CD4-positive, alpha-beta T cell treated with Interleukin-17A for 4 hours (primary cell): ENCODE results near the gene MEA1.

Experiments used
- DNase-seq: peaks from one replicate; pipeline ENCODE4 v3.0.0-alpha.2; 2020; ENCODE audit warnings: mixed read lengths

Gene MEA1

DNA sequence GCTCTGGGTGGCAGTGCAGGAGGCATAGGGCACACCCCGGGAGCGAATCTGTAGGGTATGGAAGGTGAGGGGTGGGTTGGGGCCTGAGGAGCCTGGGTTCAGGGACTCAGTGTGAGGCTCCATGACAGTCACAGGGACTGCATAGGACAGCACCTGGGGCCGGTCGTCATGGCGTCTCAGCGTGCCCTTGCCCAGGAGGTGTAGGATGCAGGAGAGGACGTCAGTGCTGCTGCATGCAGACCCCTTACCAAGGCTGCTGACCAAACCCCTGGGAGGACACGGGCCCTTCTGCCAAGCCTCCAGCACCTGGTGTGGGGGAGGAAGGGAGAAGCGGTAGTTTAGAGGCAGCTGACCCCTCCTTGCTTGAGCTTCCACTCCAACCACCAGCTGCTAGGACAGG is 24.0 kb upstream of the MEA1 start:
- no peak for DNase-seq

DNA sequence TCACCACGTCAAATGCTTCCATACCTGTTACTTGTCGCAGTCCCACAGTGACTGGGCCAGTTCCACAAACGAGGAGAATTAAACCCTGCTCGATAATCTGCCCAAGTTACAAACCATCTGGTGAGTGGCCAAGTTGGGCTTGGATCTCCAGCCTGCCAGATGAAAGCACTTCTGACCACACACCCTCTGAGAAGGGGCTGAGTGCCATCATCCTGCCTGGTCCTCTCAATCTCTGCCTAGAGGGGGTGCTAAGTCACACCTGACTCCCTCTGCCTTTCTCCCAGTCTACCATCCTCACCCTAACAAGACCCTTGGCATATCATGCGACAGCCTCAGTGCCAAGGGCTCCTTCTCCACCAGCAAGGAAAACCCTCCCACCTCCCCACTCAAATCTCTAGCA is 23.5 kb upstream of the MEA1 start:
- no peak for DNase-seq

DNA sequence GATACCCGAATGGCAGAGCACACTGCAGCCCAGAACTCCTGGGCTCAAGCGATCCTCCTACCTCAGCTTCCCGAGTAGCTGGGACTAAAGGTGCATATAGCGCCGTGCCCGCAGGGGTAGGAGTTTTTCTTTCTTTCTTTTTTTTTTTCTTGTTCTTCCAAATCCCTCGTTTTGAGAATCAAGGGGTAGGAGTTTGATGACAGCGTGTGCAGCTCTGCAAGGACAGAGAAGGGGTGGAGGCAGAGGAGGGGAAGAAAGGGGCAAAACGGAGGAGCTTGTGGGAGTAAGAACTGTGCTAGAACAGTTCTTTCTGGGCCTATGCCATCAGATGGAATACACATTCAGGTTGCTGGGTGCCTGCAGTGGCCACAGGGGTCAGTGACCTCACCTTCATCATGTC is 23.0 kb upstream of the MEA1 start:
- no peak for DNase-seq

DNA sequence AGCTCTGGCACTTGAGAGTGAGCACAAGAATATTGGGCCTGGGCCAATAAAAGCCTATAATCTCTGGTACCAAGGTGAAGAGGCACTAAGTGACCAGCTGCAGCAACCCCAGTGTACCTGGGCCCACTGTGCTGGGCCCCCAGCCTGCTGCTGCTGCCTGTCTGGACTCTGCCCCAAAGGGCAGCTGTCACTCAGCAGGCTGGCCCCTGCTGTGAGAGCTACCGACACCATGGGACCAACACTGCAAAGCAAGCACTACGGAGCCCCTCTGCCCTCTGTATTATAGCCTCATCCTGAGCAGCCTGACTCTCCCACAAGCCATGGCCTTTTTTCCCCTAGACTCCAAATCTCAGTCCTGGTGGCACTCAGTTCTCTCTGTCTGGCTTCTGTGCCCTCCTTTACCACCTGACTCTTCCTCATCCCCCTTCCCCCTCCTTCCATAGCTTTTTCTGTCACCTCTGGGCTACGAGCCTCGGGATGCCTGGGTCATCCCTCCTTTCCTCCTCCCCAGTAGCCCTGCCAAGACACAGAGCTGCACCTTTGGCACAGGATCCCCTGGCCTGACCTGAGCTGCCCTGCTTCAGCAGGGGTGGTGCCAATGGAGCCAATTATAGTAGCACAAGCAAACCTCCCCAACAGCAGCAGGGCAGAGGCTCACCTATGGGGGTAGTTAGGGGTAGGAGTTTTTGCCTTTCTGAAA is 21.9 kb upstream of the MEA1 start:
- DNase-seq: no peak

- no peak for DNase-seq
These were observed 20.4 kb upstream of the MEA1 start for GRCh38 chr6:43034190-43034525.

- no peak for DNase-seq
These were observed 19.9 kb upstream of the MEA1 start for GRCh38 chr6:43033496-43034189.

- DNase-seq: no peak
These were observed 18.6 kb upstream of the MEA1 start for GRCh38 chr6:43032326-43032725.

DNA sequence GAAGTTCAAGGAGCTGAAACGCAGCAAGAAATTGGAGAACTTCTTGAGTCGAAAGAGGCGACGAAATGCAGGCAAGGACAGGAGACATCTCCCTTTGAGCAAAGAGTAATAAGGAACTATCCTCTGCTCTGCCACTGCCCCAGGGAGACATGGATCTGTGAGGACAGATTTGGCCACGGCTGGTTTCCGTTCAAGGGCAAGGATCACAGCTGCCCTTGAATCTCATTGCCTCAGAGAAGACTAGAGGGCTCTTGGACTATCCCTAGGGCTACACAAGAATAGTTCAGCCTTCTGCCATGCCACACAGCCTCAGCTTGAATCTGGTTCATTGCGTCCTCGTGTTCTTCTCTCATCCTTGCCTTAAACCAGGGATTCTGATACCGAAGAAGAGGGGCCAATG is 15.4 kb upstream of the MEA1 start:
- no peak for DNase-seq

DNA sequence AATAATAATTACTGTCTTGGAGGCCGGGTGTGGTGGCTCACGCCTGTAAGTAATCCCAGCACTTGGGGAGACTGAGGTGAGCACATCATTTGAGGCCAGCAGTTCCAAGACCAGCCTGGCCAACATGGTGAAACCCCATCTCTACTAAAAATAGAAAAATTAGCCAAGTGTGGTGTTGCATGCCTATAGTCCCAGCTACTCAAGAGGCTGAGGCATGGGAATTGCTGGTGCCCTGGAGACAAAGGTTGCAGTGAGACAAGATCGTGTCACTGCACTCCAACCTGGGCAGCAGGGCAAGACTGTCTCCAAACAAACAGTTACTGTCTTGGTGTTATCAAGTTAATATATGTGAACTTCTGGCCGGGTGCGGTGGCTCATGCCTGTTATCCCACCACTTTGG is 12.6 kb upstream of the MEA1 start:
- no peak for DNase-seq

GRCh38 chr6:43024436-43024835 is 10.7 kb upstream of the MEA1 start:
- no peak for DNase-seq

- DNase-seq: peak; percentile 82
These were observed 7.7 kb upstream of the MEA1 start, which contains the start of gene RRP36 for GRCh38 chr6:43021270-43022047. RRP36 (plus strand) TSS chr6:43021623; CDS start chr6:43021655, 32 bp downstream.

GRCh38 chr6:43020847-43021246 is 7.1 kb upstream of the MEA1 start:
- no peak for DNase-seq

DNA sequence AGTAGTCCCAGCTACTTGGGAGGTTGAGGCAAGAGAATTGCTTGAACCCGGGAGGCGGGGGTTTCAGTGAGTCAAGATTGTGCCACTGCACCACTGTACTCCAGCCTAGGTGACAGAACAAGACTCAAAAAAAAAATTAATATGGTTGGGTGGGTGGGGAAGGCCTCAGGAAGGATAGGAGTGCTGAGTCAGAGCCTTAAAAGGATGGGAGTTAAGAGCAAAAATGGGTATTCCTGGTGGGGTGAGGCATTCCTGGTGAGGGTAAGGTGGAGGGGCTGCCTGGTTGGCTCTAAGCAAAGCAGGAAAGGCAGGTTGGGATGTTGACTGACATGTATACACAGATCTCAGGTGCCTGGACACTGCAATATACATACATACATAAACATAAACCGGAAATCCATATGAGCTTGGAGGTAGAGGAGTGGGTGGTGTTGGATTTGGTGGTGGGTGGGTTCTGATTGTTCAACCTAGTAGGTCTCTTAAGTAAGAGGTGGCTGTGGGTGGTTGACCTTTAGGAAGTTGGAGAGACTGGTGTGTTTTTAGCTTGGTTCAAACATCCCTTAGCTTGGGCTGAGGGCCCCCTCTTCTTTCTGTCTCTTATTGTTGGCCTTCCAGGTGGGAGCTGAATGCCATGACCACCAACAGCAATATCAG is 6.4 kb upstream of the MEA1 start:
- DNase-seq: no peak

GRCh38 chr6:43019152-43019551 is 5.4 kb upstream of the MEA1 start:
- DNase-seq: no peak

DNA sequence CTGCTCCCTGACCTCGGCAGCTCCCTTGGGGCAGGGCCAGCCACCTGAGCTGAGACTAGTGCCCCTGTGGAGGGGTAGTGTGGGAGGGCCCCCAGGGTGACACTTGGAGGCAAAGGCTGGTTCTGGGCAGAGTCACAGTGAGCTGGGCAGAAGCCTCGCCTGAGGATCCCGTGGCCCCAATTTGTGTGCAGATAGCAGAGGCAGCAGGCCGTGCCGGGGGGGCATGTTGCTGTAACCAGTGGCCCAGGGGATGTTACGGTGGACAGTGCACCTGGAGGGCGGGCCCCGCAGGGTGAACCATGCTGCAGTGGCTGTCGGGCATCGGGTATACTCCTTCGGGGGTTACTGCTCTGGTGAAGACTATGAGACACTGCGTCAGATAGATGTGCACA is 3.2 kb upstream of the MEA1 start:
- DNase-seq: no peak

- DNase-seq: no peak
These were observed 2.6 kb upstream of the MEA1 start for GRCh38 chr6:43016176-43016942.

- DNase-seq: no peak
These were observed 726 bp upstream of the MEA1 start for GRCh38 chr6:43014434-43014909.

GRCh38 chr6:43013097-43013842 is 476 bp downstream of the MEA1 start:
- no peak for DNase-seq

- DNase-seq: no peak
These were observed 1.4 kb downstream of the MEA1 start for GRCh38 chr6:43012364-43012763.

GRCh38 chr6:43011207-43011606 is 2.5 kb downstream of the MEA1 start:
- DNase-seq: no peak

DNA sequence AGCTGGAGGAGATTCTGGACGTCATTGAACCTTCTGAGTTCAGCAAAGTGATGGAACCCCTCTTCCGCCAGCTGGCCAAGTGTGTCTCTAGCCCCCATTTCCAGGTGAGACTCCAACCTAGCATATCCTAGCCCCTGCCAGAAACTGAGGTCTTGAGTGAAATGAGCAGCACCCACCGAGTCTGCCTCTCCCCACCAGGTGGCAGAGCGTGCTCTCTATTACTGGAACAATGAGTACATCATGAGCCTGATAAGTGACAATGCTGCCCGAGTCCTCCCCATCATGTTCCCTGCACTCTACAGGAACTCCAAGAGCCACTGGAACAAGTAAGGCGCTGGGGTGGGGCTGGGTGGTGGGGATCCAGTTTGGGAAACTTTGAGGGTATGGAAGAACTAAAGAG is 4.6 kb downstream of the MEA1 start:
- DNase-seq: peak; percentile 47

- no peak for DNase-seq
These were observed 6.6 kb downstream of the MEA1 start for GRCh38 chr6:43007126-43007525.
